ENCODE measurements around the gene PLXNA1.

PLXNA1 gene

DNA sequence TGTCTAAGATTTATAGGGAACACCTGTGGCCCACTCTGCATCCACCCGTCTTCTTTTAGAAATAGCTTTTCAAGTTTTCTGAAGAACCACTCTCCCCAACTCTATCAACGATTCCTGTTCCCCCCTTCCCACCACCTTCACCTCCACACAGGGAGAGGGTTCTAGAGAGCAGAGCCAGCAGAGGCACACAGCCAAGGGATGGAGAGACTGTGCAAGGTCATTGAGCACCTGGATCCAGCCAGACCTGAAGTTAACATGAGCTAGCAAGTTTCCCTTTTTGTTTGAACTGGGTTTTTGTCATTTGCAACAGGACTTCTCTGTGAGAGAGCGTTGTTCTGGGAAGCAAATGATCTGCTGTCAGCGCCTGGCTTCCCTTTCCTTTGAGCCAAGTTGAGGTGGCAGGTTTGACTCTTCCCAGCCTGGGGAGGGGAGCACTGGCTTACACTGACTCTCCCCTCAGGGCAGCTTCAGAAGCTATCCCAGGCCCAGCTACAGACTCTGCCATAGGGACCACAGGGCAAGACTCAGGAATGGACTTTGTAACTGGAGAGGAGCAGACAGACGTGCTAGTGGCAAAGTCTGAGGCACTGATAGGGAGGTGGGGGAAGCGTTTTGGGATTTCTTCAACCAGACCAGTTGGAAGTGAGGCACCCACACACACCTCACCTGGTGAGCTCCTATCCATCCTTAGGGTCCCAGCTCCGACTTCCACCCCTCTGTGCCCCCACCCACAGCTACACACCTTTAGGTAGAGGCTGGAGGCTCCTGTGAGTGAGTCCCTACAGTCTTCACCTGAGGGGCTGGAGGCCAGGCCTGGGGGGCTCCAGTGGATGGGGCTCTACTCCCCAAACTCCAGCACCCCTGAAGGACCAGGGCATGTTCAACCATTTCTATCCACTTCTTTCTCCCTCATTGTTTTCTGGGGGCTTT is 19.4 kb upstream of the PLXNA1 start:
- CTCF ChIA-PET, result no interaction called here
- TF ChIP-seq HDGF (IDR thresholded peaks at IDR 0.05; ENCODE audit: borderline replicate concordance) (no peak), ARNT (IDR thresholded peaks at IDR 0.05) (no peak), NFRKB (IDR thresholded peaks at IDR 0.05) (no peak), FOXK2 (IDR thresholded peaks at IDR 0.05) (no peak), FOXA1 (IDR thresholded peaks at IDR 0.05) (no peak), LEF1 (IDR thresholded peaks at IDR 0.05; ENCODE audit: borderline replicate concordance) (no peak), SUZ12 (IDR thresholded peaks at IDR 0.05) (no peak), FOXM1 (IDR thresholded peaks at IDR 0.05; ENCODE audit: borderline replicate concordance) (no peak), ELF4 (IDR thresholded peaks at IDR 0.05) (no peak), CTBP1 (IDR thresholded peaks at IDR 0.05; ENCODE audit: borderline replicate concordance) (no peak), TARDBP (IDR thresholded peaks at IDR 0.05) (no peak), BHLHE40 (IDR thresholded peaks at IDR 0.05; ENCODE audit: borderline replicate concordance) (no peak), ZNF384 (IDR thresholded peaks at IDR 0.05) (no peak), L3MBTL2 (conservative IDR thresholded peaks at IDR 0.05) (no peak), SP1 (IDR thresholded peaks at IDR 0.05) (no peak)
- TF ChIP-seq, protein P1, sequence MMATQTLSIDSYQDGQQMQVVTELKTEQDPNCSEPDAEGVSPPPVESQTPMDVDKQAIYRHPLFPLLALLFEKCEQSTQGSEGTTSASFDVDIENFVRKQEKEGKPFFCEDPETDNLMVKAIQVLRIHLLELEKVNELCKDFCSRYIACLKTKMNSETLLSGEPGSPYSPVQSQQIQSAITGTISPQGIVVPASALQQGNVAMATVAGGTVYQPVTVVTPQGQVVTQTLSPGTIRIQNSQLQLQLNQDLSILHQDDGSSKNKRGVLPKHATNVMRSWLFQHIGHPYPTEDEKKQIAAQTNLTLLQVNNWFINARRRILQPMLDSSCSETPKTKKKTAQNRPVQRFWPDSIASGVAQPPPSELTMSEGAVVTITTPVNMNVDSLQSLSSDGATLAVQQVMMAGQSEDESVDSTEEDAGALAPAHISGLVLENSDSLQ (IDR thresholded peaks at IDR 0.05), result no peak
- DNase-seq (ENCODE audit: extremely low spot score), result no peak
- POLR2A ChIA-PET, result no interaction called here

DNA sequence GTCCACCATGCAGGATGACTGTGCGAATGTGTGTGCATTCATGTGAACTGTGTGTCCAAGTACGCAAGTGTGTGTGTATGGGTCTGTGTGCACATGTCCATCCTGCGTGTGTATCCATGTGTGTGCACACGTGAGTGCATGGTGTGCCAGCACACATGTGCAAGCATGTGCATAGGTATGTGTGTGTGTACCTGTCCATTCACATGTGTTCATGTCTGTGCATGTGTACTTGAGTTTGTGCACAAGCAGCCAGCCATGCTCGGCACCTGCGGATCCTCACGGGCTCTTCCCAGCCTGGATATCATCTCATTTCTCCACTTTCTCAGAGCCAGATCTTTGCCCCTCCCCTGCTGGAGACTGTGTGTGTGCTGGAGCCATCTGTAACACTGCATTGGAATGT is 18.7 kb upstream of the PLXNA1 start:
- no peak for TF ChIP-seq L3MBTL2 (conservative IDR thresholded peaks at IDR 0.05)
- TF ChIP-seq TARDBP (IDR thresholded peaks at IDR 0.05), result no peak
- no peak for TF ChIP-seq SUZ12 (IDR thresholded peaks at IDR 0.05)
- ChIA-PET CTCF (no interaction called here), POLR2A (no interaction called here)
- DNase-seq (ENCODE audit: extremely low spot score), result no peak

DNA sequence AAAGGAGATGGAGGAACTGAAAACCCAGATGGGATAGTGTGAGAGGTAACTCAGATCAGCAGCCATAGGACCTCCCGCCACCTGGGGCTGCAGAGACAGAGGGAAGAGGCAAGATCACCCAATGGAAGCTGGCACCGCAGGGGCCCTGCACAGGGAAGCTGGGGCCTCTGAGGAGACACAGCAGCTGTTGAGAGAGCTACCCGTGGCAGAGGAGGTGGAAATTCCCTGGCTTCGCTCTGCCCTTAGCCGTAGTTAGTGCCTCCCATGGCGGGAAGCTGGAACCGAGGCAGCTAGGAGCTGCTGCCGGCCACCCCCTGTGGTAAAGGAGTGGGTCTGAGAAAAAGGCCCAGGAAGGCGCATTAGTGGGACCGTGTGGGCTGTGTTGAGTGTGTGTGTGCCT is 18.0 kb upstream of the PLXNA1 start:
- TF ChIP-seq ZNF384 (IDR thresholded peaks at IDR 0.05), result no peak
- no peak for TF ChIP-seq BHLHE40 (IDR thresholded peaks at IDR 0.05; ENCODE audit: borderline replicate concordance)
- TF ChIP-seq, protein P1 (IDR thresholded peaks at IDR 0.05), result no peak
- no peak for TF ChIP-seq L3MBTL2 (conservative IDR thresholded peaks at IDR 0.05)
- no peak for TF ChIP-seq FOXK2 (IDR thresholded peaks at IDR 0.05)
- TF ChIP-seq NFRKB (IDR thresholded peaks at IDR 0.05), result no peak
- no peak for TF ChIP-seq LEF1 (IDR thresholded peaks at IDR 0.05; ENCODE audit: borderline replicate concordance)
- no peak for TF ChIP-seq SP1 (IDR thresholded peaks at IDR 0.05)
- no peak for TF ChIP-seq ARNT (IDR thresholded peaks at IDR 0.05)
- TF ChIP-seq HDGF (IDR thresholded peaks at IDR 0.05; ENCODE audit: borderline replicate concordance), result no peak
- no peak for TF ChIP-seq TARDBP (IDR thresholded peaks at IDR 0.05)
- TF ChIP-seq FOXA1 (IDR thresholded peaks at IDR 0.05), result no peak
- TF ChIP-seq CTBP1 (IDR thresholded peaks at IDR 0.05; ENCODE audit: borderline replicate concordance), result no peak
- CTCF ChIA-PET, result no interaction called here
- POLR2A ChIA-PET, result no interaction called here
- no peak for DNase-seq (ENCODE audit: extremely low spot score)

DNA sequence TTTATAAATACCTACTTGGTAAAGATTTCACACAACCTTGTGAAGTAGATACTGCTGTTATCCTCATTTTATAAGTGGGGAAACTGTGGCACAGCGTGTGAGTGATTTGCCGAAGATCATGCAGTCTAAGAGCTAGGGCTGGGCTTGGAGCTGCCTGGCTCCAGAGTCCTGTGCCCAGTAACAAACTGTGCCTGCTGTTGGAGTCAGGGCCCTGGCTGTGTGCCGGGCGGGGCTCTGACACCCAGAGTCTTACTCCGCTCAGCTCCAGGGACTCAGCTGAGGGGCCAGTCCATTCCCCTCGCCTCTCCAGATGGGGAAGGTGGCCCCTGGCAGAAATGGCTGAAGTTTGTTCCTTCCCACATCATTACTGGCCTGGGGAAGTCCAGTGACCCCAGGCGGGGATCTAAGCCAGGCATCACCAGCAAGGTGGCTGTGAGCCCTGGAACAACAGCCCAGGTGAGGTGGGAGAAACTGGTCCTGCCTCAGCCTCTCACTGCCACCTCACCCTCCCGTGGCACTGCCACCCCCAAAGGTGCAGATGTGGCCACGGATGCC is 17.3 kb upstream of the PLXNA1 start:
- TF ChIP-seq NFRKB (IDR thresholded peaks at IDR 0.05) (no peak), L3MBTL2 (conservative IDR thresholded peaks at IDR 0.05) (no peak), ARNT (IDR thresholded peaks at IDR 0.05) (no peak), FOXM1 (IDR thresholded peaks at IDR 0.05; ENCODE audit: borderline replicate concordance) (no peak), FOXA1 (IDR thresholded peaks at IDR 0.05) (no peak), HDGF (IDR thresholded peaks at IDR 0.05; ENCODE audit: borderline replicate concordance) (no peak)
- TF ChIP-seq, protein P1 (IDR thresholded peaks at IDR 0.05), result no peak
- DNase-seq (ENCODE audit: extremely low spot score), result no peak
- CTCF ChIA-PET, result interaction anchor here (0.6 kb wide), 1 partner anchor 13 kb away, joined by 3 read pairs; no protein-coding TSS in a partner anchor
- POLR2A ChIA-PET, result no interaction called here

DNA sequence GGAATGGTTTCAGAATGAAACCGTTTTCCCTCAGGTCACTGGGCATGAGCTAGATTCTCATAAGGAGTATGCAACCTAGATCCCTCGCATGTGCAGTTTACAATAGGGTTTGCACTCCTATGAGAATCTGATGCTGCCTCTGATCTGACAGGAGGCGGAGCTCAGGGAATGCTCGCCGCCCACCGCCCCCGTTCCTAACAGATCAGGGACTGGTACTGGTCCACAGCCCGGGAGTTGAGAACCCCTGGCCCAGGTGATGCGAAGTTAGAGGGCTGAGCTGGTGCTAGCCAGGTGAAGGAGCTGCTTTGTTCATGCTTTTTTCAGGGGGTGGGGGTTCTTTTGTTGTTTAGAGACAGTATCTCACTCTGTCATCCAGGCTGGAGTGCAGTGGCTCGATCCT is 15.5 kb upstream of the PLXNA1 start:
- ChIA-PET POLR2A (no interaction called here), CTCF (no interaction called here)
- TF ChIP-seq ZNF384 (IDR thresholded peaks at IDR 0.05) (no peak), BHLHE40 (IDR thresholded peaks at IDR 0.05; ENCODE audit: borderline replicate concordance) (no peak), FOXM1 (IDR thresholded peaks at IDR 0.05; ENCODE audit: borderline replicate concordance) (no peak), FOXK2 (IDR thresholded peaks at IDR 0.05) (no peak), SUZ12 (IDR thresholded peaks at IDR 0.05) (no peak), NFRKB (IDR thresholded peaks at IDR 0.05) (no peak), LEF1 (IDR thresholded peaks at IDR 0.05; ENCODE audit: borderline replicate concordance) (no peak), ELF4 (IDR thresholded peaks at IDR 0.05) (no peak)
- TF ChIP-seq, protein P1 (IDR thresholded peaks at IDR 0.05), result no peak
- DNase-seq (ENCODE audit: extremely low spot score), result no peak
